ENCODE measurements around the gene ENTPD1. TPM values are rescaled to one million over a fixed set of nuclear protein-coding genes. Genes with fewer than 3 reads are reported as not detected.
"Not testable (repeated sequence)": the region's sequence is repeated elsewhere in the genome, so short reads cannot be mapped to it uniquely, and the experiment has no call there.

ENTPD1 gene
- total RNA-seq, 1 experiment from 2014 or later: 0.11 TPM

DNA sequence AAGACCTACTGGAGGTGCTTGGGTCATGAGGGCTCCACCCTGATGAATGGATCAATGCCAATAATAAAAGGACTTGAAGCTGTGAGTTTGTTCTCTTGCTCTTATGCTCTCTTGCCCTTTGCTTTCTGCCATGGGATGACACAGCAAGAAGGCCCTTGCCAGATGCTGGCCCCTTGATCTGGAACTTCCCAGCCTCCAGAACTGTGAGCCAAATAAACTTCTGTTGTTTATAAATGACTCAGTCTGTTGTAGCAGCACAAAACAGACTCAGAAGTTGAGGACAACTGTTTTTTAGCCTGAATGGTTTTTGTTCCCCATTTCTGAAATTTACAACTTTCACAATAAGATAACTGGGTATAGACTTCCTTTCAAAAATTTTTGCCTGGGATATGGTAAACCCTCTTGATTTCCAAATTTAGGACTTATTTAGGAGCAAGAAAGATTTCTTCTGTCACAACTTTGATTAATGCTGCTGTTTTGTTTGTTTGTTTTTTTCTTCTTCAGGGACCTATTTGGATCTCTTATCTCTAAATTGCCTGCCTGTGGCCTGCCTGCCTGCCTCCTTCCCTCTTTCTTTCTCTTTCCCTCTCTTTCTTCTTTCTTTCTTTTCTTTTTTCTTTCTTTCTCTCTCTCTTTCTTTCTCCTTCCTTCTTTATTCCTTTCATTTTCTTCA lies 12.1 kb downstream of the ENTPD1 start:
- no peak overlapping the region for H3K9ac ChIP-seq (ENCODE audit: low read length)
- no peak overlapping the region for H3K4me3 ChIP-seq (ENCODE audit: low read length)
- H3K27ac ChIP-seq (ENCODE audit: low read length): no peak overlapping the region
- H3K4me1 ChIP-seq (ENCODE audit: low read length): no peaks in the 10 kb centered on the region
- H3K27me3 ChIP-seq (ENCODE audit: low read length): no peaks in the 10 kb centered on the region
- no peaks in the 10 kb centered on the region for H3K9me2 ChIP-seq (replicated peaks; ENCODE audit: insufficient read depth, low read length)
- H3K36me3 ChIP-seq (ENCODE audit: insufficient read depth, low read length): no peaks in the 10 kb centered on the region
- H2AFZ ChIP-seq (ENCODE audit: low read length): no peak overlapping the region
- H4K20me1 ChIP-seq (ENCODE audit: insufficient read depth, low read depth, low read length): no peaks in the 10 kb centered on the region
- no peak overlapping the region for H3K4me2 ChIP-seq (ENCODE audit: low read depth, low read length, poor library complexity, severe bottlenecking)
- no peak for DNase-seq
- no peaks in the 10 kb centered on the region for H3K79me2 ChIP-seq (ENCODE audit: low read length)
- H3K9me3 ChIP-seq (ENCODE audit: low read length): no peaks in the 10 kb centered on the region

GRCh38 chr10:95770084-95770720 lies 14.2 kb downstream of the ENTPD1 start:
- Histone ChIP-seq H3K36me3 (ENCODE audit: insufficient read depth, low read length) (no peaks in the 10 kb centered on the region), H3K79me2 (ENCODE audit: low read length) (no peaks in the 10 kb centered on the region), H3K9me3 (ENCODE audit: low read length) (no peaks in the 10 kb centered on the region), H3K4me1 (ENCODE audit: low read length) (no peaks in the 10 kb centered on the region), H3K9me2 (replicated peaks; ENCODE audit: insufficient read depth, low read length) (no peaks in the 10 kb centered on the region), H2AFZ (ENCODE audit: low read length) (no peak overlapping the region), H3K27me3 (ENCODE audit: low read length) (no peaks in the 10 kb centered on the region), H4K20me1 (ENCODE audit: insufficient read depth, low read depth, low read length) (no peaks in the 10 kb centered on the region), H3K4me3 (ENCODE audit: low read length) (no peak overlapping the region), H3K4me2 (ENCODE audit: low read depth, low read length, poor library complexity, severe bottlenecking) (no peak overlapping the region), H3K9ac (ENCODE audit: low read length) (no peak overlapping the region), H3K27ac (ENCODE audit: low read length) (no peak overlapping the region)
- DNase-seq: no peak

GRCh38 chr10:95773454-95773853 lies 17.5 kb downstream of the ENTPD1 start:
- H2AFZ ChIP-seq (ENCODE audit: low read length); H3K36me3 ChIP-seq (ENCODE audit: insufficient read depth, low read length); H3K9me2 ChIP-seq (replicated peaks; ENCODE audit: insufficient read depth, low read length); DNase-seq; H3K79me2 ChIP-seq (ENCODE audit: low read length); H3K4me3 ChIP-seq (ENCODE audit: low read length); H3K9me3 ChIP-seq (ENCODE audit: low read length); H3K9ac ChIP-seq (ENCODE audit: low read length); H3K4me2 ChIP-seq (ENCODE audit: low read depth, low read length, poor library complexity, severe bottlenecking); H3K27me3 ChIP-seq (ENCODE audit: low read length); H4K20me1 ChIP-seq (ENCODE audit: insufficient read depth, low read depth, low read length); H3K27ac ChIP-seq (ENCODE audit: low read length); H3K4me1 ChIP-seq (ENCODE audit: low read length): not testable (repeated sequence)

GRCh38 chr10:95777638-95778037 lies 21.7 kb downstream of the ENTPD1 start:
- not testable (repeated sequence) for H3K4me2 ChIP-seq (ENCODE audit: low read depth, low read length, poor library complexity, severe bottlenecking); DNase-seq; H3K36me3 ChIP-seq (ENCODE audit: insufficient read depth, low read length); H3K4me3 ChIP-seq (ENCODE audit: low read length); H3K9ac ChIP-seq (ENCODE audit: low read length); H3K79me2 ChIP-seq (ENCODE audit: low read length); H3K27ac ChIP-seq (ENCODE audit: low read length); H3K4me1 ChIP-seq (ENCODE audit: low read length); H3K9me2 ChIP-seq (replicated peaks; ENCODE audit: insufficient read depth, low read length); H3K27me3 ChIP-seq (ENCODE audit: low read length); H2AFZ ChIP-seq (ENCODE audit: low read length); H4K20me1 ChIP-seq (ENCODE audit: insufficient read depth, low read depth, low read length); H3K9me3 ChIP-seq (ENCODE audit: low read length)

GRCh38 chr10:95782318-95782717 lies 26.4 kb downstream of the ENTPD1 start:
- H3K79me2 ChIP-seq (ENCODE audit: low read length): no peaks in the 10 kb centered on the region
- H3K4me2 ChIP-seq (ENCODE audit: low read depth, low read length, poor library complexity, severe bottlenecking): no peak overlapping the region
- H3K27ac ChIP-seq (ENCODE audit: low read length): no peak overlapping the region

DNA sequence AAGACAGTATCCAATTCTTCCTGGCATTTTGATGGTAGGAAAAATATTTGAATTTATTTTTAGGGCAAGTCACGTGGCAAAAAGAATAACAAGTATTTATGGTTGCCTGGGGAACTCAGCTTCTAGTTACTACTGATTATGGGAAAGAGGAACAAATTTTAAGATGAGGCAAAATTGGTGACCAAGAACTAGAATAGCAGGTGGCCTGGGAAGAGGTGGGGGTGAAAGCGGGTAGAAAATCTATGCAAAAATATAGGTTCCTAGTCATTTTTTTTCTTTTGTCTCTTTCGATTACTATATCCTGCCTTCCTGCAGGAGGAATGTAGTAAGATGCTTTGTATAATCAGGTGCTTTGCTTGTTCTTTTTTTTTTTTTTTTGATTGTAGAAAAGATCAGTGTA lies 27.8 kb downstream of the ENTPD1 start:
- no peak overlapping the region for H3K27ac ChIP-seq (ENCODE audit: low read length)
- DNase-seq: no peak
- no peaks in the 10 kb centered on the region for H3K9me2 ChIP-seq (replicated peaks; ENCODE audit: insufficient read depth, low read length)
- H3K9ac ChIP-seq (ENCODE audit: low read length): no peak overlapping the region
- no peaks in the 10 kb centered on the region for H3K9me3 ChIP-seq (ENCODE audit: low read length)
- H3K4me3 ChIP-seq (ENCODE audit: low read length): no peak overlapping the region
- H3K27me3 ChIP-seq (ENCODE audit: low read length): no peaks in the 10 kb centered on the region
- H2AFZ ChIP-seq (ENCODE audit: low read length): no peak overlapping the region
- no peaks in the 10 kb centered on the region for H4K20me1 ChIP-seq (ENCODE audit: insufficient read depth, low read depth, low read length)
- no peak overlapping the region for H3K4me2 ChIP-seq (ENCODE audit: low read depth, low read length, poor library complexity, severe bottlenecking)
- H3K4me1 ChIP-seq (ENCODE audit: low read length): no peaks in the 10 kb centered on the region
- H3K79me2 ChIP-seq (ENCODE audit: low read length): no peaks in the 10 kb centered on the region
- H3K36me3 ChIP-seq (ENCODE audit: insufficient read depth, low read length): no peaks in the 10 kb centered on the region

More at GRCh38 chr10:95782318-95782717, 26.4 kb downstream of the ENTPD1 start:
- H3K4me3 ChIP-seq (ENCODE audit: low read length): no peak overlapping the region
- no peaks in the 10 kb centered on the region for H3K9me3 ChIP-seq (ENCODE audit: low read length)
- H3K9me2 ChIP-seq (replicated peaks; ENCODE audit: insufficient read depth, low read length): no peaks in the 10 kb centered on the region
- no peaks in the 10 kb centered on the region for H3K4me1 ChIP-seq (ENCODE audit: low read length)
- H3K27me3 ChIP-seq (ENCODE audit: low read length): no peaks in the 10 kb centered on the region
- no peak for DNase-seq
- no peaks in the 10 kb centered on the region for H4K20me1 ChIP-seq (ENCODE audit: insufficient read depth, low read depth, low read length)
- H3K9ac ChIP-seq (ENCODE audit: low read length): no peak overlapping the region
- H2AFZ ChIP-seq (ENCODE audit: low read length): no peak overlapping the region
- no peaks in the 10 kb centered on the region for H3K36me3 ChIP-seq (ENCODE audit: insufficient read depth, low read length)

- Histone ChIP-seq H3K36me3 (ENCODE audit: insufficient read depth, low read length) (no peaks in the 10 kb centered on the region), H3K9ac (ENCODE audit: low read length) (no peak overlapping the region), H3K9me2 (replicated peaks; ENCODE audit: insufficient read depth, low read length) (no peaks in the 10 kb centered on the region), H3K4me3 (ENCODE audit: low read length) (no peak overlapping the region), H3K79me2 (ENCODE audit: low read length) (no peaks in the 10 kb centered on the region), H4K20me1 (ENCODE audit: insufficient read depth, low read depth, low read length) (no peaks in the 10 kb centered on the region), H3K4me2 (ENCODE audit: low read depth, low read length, poor library complexity, severe bottlenecking) (no peak overlapping the region), H3K4me1 (ENCODE audit: low read length) (no peaks in the 10 kb centered on the region), H2AFZ (ENCODE audit: low read length) (no peak overlapping the region), H3K27me3 (ENCODE audit: low read length) (no peaks in the 10 kb centered on the region), H3K9me3 (ENCODE audit: low read length) (no peaks in the 10 kb centered on the region), H3K27ac (ENCODE audit: low read length) (no peak overlapping the region)
- DNase-seq: no peak
Measured at GRCh38 chr10:95784279-95784913, 28.4 kb downstream of the ENTPD1 start.

GRCh38 chr10:95785317-95785716 lies 29.4 kb downstream of the ENTPD1 start:
- no peak overlapping the region for H3K4me3 ChIP-seq (ENCODE audit: low read length)
- no peaks in the 10 kb centered on the region for H3K4me1 ChIP-seq (ENCODE audit: low read length)
- H3K9me2 ChIP-seq (replicated peaks; ENCODE audit: insufficient read depth, low read length): no peaks in the 10 kb centered on the region

More at GRCh38 chr10:95785317-95785716, 29.4 kb downstream of the ENTPD1 start:
- Histone ChIP-seq H3K79me2 (ENCODE audit: low read length) (no peaks in the 10 kb centered on the region), H3K9ac (ENCODE audit: low read length) (no peak overlapping the region), H3K36me3 (ENCODE audit: insufficient read depth, low read length) (no peaks in the 10 kb centered on the region), H3K9me3 (ENCODE audit: low read length) (no peaks in the 10 kb centered on the region), H4K20me1 (ENCODE audit: insufficient read depth, low read depth, low read length) (no peaks in the 10 kb centered on the region), H2AFZ (ENCODE audit: low read length) (no peak overlapping the region), H3K27me3 (ENCODE audit: low read length) (no peaks in the 10 kb centered on the region), H3K4me2 (ENCODE audit: low read depth, low read length, poor library complexity, severe bottlenecking) (no peak overlapping the region), H3K27ac (ENCODE audit: low read length) (no peak overlapping the region)
- no peak for DNase-seq

Measured in Karpas-422 (cell line).